ENCODE measurements around the gene ELN. TPM values are rescaled to one million over a fixed set of nuclear protein-coding genes. Genes with fewer than 3 reads are reported as not detected.

The ELN gene
- total RNA-seq, 2 experiments from 2014 or later: 0.06 TPM; not detected in 1

DNA sequence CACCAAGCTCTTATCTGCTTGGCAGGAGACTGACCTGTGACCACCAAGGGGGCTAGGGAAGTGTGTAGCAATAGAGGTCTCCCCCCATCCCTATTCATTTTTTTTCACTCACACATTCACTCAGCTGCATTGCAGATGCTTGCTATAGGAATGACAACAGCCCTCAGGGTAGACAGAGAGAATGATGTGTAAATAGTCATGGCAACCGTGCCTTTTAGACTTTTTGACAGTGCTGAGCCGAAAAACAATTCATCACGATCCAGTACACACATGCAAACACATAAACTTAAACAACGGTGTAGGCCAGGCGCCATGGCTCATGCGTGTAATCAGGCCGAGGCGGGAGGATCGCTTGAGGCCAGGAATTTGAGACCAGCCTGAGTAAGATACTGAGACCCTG, 7.6 kb upstream of the ELN start:
- ChIA-PET CTCF (no interaction called here), POLR2A (no interaction called here)

DNA sequence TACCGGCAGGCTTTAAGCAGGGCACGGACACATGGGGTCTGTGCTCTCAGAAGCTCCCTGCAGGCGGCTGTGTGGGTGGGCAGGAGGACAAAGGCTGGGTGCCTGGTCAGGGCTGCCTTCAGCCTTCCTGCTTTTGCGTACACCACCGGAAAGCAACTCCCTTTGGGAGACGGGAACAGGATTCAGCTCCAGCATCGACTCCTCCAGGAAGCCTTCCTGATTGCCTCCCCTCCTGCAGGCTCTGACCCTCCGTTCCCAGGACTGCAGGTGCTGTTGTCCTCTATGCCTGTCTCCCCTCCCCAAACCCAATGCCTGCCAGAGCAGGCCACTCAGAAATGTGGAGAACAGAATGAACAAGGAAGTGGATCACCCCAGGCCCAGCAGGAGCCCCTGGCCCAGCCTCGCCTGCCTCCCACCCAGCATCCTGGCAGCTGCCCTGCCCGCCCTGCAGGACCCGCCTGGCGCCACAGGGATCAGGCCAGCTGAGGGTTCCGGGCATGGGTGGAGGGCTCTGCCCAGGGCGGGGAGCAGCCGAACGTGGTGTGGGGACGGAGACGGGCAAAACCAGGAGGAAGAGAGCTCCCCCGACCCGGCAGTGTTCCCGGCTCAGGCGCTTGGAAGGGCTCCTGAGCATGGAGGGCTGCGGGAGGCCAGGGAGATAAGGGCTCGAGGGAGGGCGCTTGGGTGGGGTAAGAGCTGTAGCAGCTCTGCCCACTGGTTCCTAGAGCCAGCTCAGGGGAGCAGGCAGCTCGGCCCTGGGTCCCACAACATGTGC, 6.2 kb upstream of the ELN start:
- ChIA-PET POLR2A (no interaction called here), CTCF (no interaction called here)

GRCh38 chr7:74022507-74022906, 5.5 kb upstream of the ELN start:
- ChIA-PET CTCF (no interaction called here), POLR2A (no interaction called here)

DNA sequence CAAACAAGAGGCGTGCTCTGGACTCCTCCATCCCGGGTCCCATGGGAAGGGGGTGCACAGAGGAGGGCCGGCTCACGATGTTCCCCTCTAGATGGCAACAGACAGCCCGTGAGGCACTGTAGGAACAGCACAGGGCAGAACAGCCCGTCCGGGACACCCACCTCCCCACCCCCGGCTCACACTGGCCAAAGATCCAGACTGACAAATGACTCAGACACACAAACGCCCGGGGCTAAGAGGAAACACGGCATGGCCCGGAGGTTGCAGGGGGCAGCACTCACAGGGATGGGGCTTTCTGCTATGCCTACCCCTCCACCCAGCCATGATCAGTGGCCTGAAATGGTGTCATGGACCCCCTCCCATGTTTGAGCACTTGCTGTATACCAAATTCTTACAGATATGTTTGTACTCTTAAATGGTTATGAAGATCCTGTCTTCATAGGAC, 4.9 kb upstream of the ELN start:
- CTCF ChIA-PET: no interaction called here
- POLR2A ChIA-PET: no interaction called here

DNA sequence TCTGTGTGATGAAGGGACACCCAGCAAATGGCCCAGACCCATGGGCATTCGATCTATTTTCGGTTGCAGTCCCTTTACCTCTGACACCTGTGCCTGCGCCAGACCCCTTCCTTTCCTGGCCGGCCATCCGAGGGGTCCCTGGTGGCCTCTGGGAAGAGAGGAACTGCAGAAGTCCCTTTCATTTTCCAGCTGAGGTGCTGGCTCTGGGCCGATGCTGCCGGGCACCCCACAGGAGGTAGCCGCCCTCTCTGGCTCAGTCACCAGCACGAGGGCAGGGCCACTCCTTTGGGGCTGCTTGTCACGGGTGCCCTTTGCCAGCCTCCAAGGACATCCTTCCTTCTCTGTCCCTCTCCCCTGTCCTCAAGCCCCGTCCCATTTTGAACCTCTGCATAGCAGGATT, 4.2 kb upstream of the ELN start:
- ChIA-PET POLR2A (no interaction called here), CTCF (interaction anchor here (0.6 kb wide), 1 partner anchor 18 kb away, joined by 3 read pairs; no protein-coding TSS in a partner anchor)

DNA sequence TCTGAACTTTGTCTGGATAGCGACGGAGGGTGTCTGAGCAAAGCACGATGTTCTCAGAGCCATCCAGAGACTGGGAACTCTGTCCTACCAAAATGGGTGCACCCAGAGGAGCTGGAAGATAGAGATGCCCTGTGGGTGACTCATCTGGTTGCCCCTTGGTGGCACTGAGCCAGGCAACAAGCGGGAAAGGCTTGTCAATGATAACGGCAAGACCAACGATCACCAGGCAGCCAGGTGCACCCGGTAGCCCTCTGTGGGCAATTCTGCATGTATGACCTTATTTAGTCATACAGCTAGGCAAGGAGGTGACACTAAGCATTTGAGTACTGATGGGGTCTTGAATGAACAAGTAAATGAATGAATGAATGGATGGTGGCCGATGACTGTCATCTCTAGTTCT, 2.8 kb upstream of the ELN start:
- ChIA-PET CTCF (interaction anchor here (2.9 kb wide), 1 partner anchor 13 kb away, joined by 14 read pairs; no protein-coding TSS in a partner anchor), POLR2A (interaction anchor here (0.9 kb wide), 1 partner anchor 162 kb away, joined by 3 read pairs; no protein-coding TSS in a partner anchor)

DNA sequence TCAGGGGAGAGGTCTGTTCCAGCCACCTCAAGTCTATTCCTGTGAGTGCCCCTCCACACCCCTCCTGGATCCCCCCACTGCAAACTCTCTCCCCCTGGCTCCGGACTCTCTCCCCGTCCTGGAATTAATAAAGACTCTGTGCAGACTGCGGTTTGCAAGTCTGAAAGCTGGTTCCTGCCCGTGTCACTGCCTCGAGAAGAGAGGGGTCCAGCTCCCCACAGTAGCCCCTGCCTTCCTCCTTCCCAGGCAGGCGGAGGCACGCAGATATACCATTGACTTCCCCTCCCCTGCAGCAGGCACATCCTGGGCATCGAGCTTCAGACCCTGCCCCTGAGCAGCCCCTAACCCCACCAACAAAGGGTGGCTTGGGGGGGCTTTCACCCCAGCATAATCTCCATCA, 2.2 kb upstream of the ELN start:
- ChIA-PET CTCF (interaction anchor here (0.6 to 2.9 kb wide), 4 partner anchors 13 to 162 kb away, joined by 3 to 14 read pairs (median 4); no protein-coding TSS in a partner anchor), POLR2A (interaction anchor here (0.9 kb wide), 1 partner anchor 163 kb away, joined by 3 read pairs; no protein-coding TSS in a partner anchor)

- POLR2A ChIA-PET: no interaction called here
- CTCF ChIA-PET: interaction anchor here (0.6 to 2.9 kb wide), 10 partner anchors 9 to 172 kb away, joined by 3 to 14 read pairs (median 4); no protein-coding TSS in a partner anchor
Observed at GRCh38 chr7:74026406-74026902, 1.5 kb upstream of the ELN start.

- POLR2A ChIA-PET: interaction anchor here (0.6 kb wide), 1 partner anchor 11 kb away, joined by 4 read pairs; no protein-coding TSS in a partner anchor
- CTCF ChIA-PET: interaction anchor here (0.6 to 2.9 kb wide), 9 partner anchors 10 to 172 kb away, joined by 3 to 14 read pairs (median 4); no protein-coding TSS in a partner anchor
Observed at GRCh38 chr7:74026903-74027682, 880 bp upstream of the ELN start.

DNA sequence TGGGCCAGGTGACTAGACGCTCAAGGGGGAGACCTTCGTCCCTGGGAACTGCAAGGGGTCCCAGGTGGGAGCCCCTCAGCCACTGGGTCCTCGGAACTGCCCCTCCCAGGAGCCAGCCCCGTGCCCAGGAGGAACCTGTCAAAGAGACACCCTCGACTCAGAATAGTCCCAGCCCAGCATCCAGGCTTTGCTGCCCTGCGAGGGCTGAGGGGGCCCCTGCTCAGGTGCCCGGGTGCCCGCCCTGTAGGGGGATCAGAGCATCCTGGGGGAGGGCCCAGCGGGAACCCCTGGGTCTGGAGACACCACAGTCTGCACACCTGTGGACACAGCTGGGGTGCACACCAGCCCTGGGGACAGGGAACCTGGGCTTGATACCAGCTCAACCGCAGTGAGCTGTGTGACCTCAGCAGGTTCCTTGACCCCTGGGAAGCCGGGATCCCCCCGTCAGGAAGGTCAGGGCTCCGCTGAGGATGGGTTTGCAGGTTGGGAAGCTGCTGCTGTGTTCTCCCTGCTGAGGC, 407 bp downstream of the ELN start:
- POLR2A ChIA-PET: no interaction called here
- CTCF ChIA-PET: no interaction called here

DNA sequence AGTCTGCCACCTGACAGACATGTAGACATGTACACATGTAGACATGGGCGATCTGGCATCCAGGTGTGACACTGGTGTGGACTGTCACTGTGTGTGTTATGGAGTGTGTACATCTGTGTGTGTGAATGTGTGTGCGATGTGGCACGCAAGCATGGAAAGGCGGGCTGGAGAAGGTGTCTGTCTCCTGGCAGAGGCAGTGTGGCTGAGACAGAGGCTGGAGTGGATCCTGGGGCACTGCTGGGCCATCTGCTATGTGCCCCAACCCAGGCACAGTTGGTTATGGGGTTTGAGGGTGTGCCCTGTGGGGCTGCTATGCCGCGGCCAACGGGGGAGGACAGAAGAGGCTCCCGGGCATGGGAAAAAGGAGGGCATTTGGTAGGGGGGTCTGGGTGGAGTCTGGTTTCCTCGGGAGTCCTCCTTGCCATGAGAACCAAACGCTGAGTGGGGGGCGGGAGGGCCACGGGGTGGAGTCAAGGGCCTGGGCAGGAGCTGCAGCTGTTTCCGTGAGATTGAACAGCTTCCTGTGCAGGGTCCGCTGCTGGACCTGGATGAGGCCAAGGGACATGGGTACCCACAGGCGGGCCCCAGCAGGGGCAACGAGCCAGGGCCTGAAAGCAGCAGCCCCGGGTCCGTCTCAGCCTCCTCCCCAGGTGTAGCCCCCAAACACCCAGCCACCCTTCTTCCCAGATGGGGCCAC, 1.3 kb downstream of the ELN start:
- CTCF ChIA-PET: interaction anchor here (1.0 kb wide), 1 partner anchor 38 kb away, joined by 3 read pairs; no protein-coding TSS in a partner anchor
- POLR2A ChIA-PET: no interaction called here

- ChIA-PET CTCF (interaction anchor here (0.7 to 1.0 kb wide), 2 partner anchors 37 to 99 kb away, joined by 3 read pairs; no protein-coding TSS in a partner anchor), POLR2A (no interaction called here)
Observed at GRCh38 chr7:74029991-74030415, 2.0 kb downstream of the ELN start.

- ChIA-PET POLR2A (no interaction called here), CTCF (no interaction called here)
Observed at GRCh38 chr7:74030861-74031260, 2.9 kb downstream of the ELN start.

DNA sequence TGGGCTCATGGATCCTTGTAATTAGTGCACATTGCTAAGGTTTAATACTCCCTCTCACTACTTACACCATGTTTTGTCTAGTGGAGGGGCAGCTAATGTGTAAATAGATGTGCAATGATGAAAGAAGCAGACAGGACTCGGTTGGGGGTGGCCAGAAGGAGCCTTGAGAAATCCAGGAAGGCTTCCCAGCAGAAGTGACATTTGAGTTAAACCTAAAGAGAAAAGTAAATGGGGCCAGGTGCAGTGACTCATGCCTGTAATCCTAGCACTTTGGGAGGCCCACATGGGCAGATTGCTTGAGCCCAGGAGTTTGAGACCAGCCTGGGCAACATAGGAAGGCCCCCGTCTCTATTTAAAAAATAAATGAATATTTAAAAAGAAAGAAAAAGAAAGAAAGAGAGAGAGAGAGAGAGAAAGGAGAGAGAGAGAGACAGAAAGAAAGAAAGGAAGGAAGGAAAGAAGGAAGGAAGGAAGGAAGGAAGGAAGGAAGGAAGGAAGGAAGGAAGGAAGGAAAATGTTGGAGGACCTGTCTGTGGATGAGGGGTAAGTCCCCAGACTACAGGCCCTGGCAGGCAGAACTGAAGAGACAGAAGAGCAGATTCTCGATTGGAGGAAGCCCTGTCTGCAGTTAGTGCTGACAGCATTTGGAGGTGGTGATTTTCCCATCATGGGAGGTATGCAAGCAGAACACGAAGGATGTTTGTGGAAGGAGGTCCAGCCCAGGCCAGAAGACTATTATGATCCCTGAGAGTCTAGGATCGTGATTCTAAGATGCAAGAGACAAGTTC, 3.6 kb downstream of the ELN start:
- ChIA-PET CTCF (no interaction called here), POLR2A (no interaction called here)

DNA sequence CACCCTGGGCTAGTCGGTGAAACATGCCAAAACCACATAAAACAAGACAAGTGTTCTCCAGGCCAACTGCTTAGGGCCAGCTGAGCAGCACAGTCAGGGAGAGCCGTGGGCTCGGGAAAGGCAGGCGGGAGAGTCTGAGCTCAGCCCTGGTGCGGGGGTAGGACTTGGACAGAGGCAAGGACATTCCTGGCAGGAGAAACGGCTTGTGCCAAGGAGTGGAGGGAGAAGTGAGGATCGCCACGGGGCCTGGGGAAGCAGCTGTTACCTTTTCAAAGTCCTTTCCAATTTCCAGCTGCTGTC, 4.2 kb downstream of the ELN start:
- CTCF ChIA-PET: no interaction called here
- POLR2A ChIA-PET: interaction anchor here (0.6 kb wide), 1 partner anchor 486 kb away, joined by 5 read pairs; no protein-coding TSS in a partner anchor

- ChIA-PET CTCF (no interaction called here), POLR2A (interaction anchor here (0.6 kb wide), 1 partner anchor 487 kb away, joined by 5 read pairs; no protein-coding TSS in a partner anchor)
Observed at GRCh38 chr7:74032624-74033371, 4.8 kb downstream of the ELN start.

- ChIA-PET POLR2A (no interaction called here), CTCF (interaction anchor here (0.5 kb wide), 1 partner anchor 272 kb away, joined by 4 read pairs; no protein-coding TSS in a partner anchor)
Observed at GRCh38 chr7:74033372-74034311, 5.7 kb downstream of the ELN start.

Measured in activated CD8-positive, alpha-beta memory T cell treated with anti-CD3 and anti-CD28 coated beads for 36 hours (primary cell).